AG10803 (cell line): Measurements from ENCODE around the gene MLEC.

ENCODE experiments used
- DNase-seq: peaks from one replicate; pipeline ENCODE4 v3.0.0; 2010; ENCODE audit warnings: low read depth
- H3K4me3 ChIP-seq: 2 replicates; pipeline ENCODE4 v1.5.1; 2011; ENCODE audit warnings: mild to moderate bottlenecking, low read length, control low read depth
- CTCF ChIP-seq: conservative IDR thresholded peaks from 2 replicates; pipeline ENCODE4 v1.5.1; 2011; ENCODE audit warnings: mild to moderate bottlenecking, low read length, control low read depth, inconsistent platforms

Gene MLEC

GRCh38 chr12:120739031-120739762, 52.2 kb downstream of the MLEC start:
- DNase-seq = no peak
- TF ChIP-seq CTCF = no peak
- H3K4me3 ChIP-seq = no peak overlapping the region

- no peak for DNase-seq
- H3K4me3 ChIP-seq = no peak overlapping the region
- TF ChIP-seq CTCF = no peak
Measured at GRCh38 chr12:120739821-120740613, 53.1 kb downstream of the MLEC start.

GRCh38 chr12:120740871-120741270, 53.9 kb downstream of the MLEC start:
- no peak for TF ChIP-seq CTCF
- DNase-seq = no peak
- H3K4me3 ChIP-seq = no peak overlapping the region

- no peak for DNase-seq
- TF ChIP-seq CTCF = no peak
- H3K4me3 ChIP-seq = no peak overlapping the region
Measured at GRCh38 chr12:120741476-120742421, 54.8 kb downstream of the MLEC start.

GRCh38 chr12:120744922-120745493, 58.1 kb downstream of the MLEC start:
- DNase-seq = no peak
- TF ChIP-seq CTCF = no peak
- no peak overlapping the region for H3K4me3 ChIP-seq

GRCh38 chr12:120748242-120748641, 61.3 kb downstream of the MLEC start:
- no peak for TF ChIP-seq CTCF
- no peak overlapping the region for H3K4me3 ChIP-seq
- no peak for DNase-seq
